HG02981 (cell line): ENCODE data around the gene PRSS1.
A peak's percentile ranks its signal among the peaks of the same experiment; 100 is the strongest.
"Not testable (repeated sequence)": the region's sequence is repeated elsewhere in the genome, so short reads cannot be mapped to it uniquely, and the experiment has no call there.

ENCODE experiments used
- ATAC-seq: cut with Tn5 transposase; IDR thresholded peaks from one replicate; pipeline ENCODE4 v1.9.1; 2021; ENCODE audit warnings: mild to moderate bottlenecking, moderate library complexity; ENCODE audit not compliant: unreplicated experiment

Gene PRSS1

GRCh38 chr7:142745745-142746144 is 3.5 kb upstream of the PRSS1 start:
- no peak for ATAC-seq

GRCh38 chr7:142746264-142746663 is 3.0 kb upstream of the PRSS1 start:
- no peak for ATAC-seq

GRCh38 chr7:142748410-142748809 is 862 bp upstream of the PRSS1 start:
- ATAC-seq: not testable (repeated sequence)

- ATAC-seq: no peak
Measured at GRCh38 chr7:142750321-142750938, 1.2 kb downstream of the PRSS1 start.

GRCh38 chr7:142751526-142752175 is 2.4 kb downstream of the PRSS1 start:
- not testable (repeated sequence) for ATAC-seq

- ATAC-seq: no peak
Measured at GRCh38 chr7:142752376-142753225, 3.3 kb downstream of the PRSS1 start.

GRCh38 chr7:142753366-142753765 is 4.1 kb downstream of the PRSS1 start:
- ATAC-seq: no peak

GRCh38 chr7:142753925-142754491 is 4.7 kb downstream of the PRSS1 start:
- ATAC-seq: not testable (repeated sequence)

GRCh38 chr7:142754681-142755575 is 5.7 kb downstream of the PRSS1 start:
- no peak for ATAC-seq

- ATAC-seq: not testable (repeated sequence)
Measured at GRCh38 chr7:142758312-142758711, 9.0 kb downstream of the PRSS1 start.

GRCh38 chr7:142759433-142759832 is 10.2 kb downstream of the PRSS1 start:
- ATAC-seq: no peak

- no peak for ATAC-seq
Measured at GRCh38 chr7:142760071-142760642, 10.9 kb downstream of the PRSS1 start.

GRCh38 chr7:142761606-142762005 is 12.3 kb downstream of the PRSS1 start:
- ATAC-seq: not testable (repeated sequence)

- no peak for ATAC-seq
Measured at GRCh38 chr7:142762104-142762503, 12.8 kb downstream of the PRSS1 start.

GRCh38 chr7:142767451-142767850 is 18.2 kb downstream of the PRSS1 start:
- no peak for ATAC-seq

- ATAC-seq: no peak
Measured at GRCh38 chr7:142767861-142768260, 18.6 kb downstream of the PRSS1 start.

GRCh38 chr7:142768885-142769284 is 19.6 kb downstream of the PRSS1 start:
- ATAC-seq: not testable (repeated sequence)

GRCh38 chr7:142770661-142771352 is 21.5 kb downstream of the PRSS1 start, which contains the start of gene PRSS2:
Gene PRSS2, plus strand, starts transcription at chr7:142770970. Its CDS starts 13 bp downstream, at chr7:142770983.
- ATAC-seq: peak; percentile 13

GRCh38 chr7:142771353-142771723 is 22.1 kb downstream of the PRSS1 start:
- peak; percentile 75 for ATAC-seq
